ENCODE results near the gene RUNX1. TPM values are rescaled to one million over a fixed set of nuclear protein-coding genes. Genes with fewer than 3 reads are reported as not detected.

RUNX1 gene
- total RNA-seq, 1 experiment from 2014 or later: 86.2 TPM

DNA sequence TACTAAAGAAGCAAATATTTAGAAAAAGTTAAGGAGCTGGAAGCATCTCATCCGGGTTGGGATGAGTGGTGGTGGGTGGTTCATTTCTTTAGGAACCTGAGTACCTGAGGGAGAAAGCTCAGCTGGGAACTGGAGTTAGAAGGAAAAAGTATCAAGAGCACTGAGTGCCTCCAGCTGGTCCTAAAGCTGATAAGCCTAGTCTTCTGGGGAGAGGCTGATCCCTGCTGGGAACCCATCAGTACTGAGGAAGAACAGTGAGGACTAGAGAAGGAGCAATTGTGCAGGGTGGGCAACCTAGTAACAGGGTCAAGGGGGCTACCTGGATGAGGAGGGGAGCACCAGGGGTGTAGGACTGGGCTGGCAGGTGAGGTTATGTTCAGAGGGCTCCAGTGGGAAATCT lies 89.5 kb downstream of the RUNX1 start:
- BruUV-seq (replicated peaks): no TSS peak
- Mint-ChIP-seq H3K4me3 (ENCODE audit: unreplicated experiment) (no peak overlapping the region), H3K27me3 (ENCODE audit: insufficient read depth, unreplicated experiment) (no peaks in the 10 kb centered on the region), H3K36me3 (ENCODE audit: insufficient read depth, unreplicated experiment) (no peaks in the 10 kb centered on the region), H3K4me1 (ENCODE audit: insufficient read depth, unreplicated experiment) (peaks cover 4% of the 10 kb centered on the region), H3K9me3 (ENCODE audit: unreplicated experiment) (no peaks in the 10 kb centered on the region), H3K27ac (ENCODE audit: low read depth, unreplicated experiment) (no peak overlapping the region)
- DNase-seq (ENCODE audit: unreplicated experiment): no peak
- POLR2A ChIA-PET: no interaction called here
- CTCF ChIA-PET: interaction anchor here (0.6 kb wide), 1 partner anchor 196 kb away, joined by 3 read pairs; no protein-coding TSS in a partner anchor
- TF ChIP-seq, protein P1, sequence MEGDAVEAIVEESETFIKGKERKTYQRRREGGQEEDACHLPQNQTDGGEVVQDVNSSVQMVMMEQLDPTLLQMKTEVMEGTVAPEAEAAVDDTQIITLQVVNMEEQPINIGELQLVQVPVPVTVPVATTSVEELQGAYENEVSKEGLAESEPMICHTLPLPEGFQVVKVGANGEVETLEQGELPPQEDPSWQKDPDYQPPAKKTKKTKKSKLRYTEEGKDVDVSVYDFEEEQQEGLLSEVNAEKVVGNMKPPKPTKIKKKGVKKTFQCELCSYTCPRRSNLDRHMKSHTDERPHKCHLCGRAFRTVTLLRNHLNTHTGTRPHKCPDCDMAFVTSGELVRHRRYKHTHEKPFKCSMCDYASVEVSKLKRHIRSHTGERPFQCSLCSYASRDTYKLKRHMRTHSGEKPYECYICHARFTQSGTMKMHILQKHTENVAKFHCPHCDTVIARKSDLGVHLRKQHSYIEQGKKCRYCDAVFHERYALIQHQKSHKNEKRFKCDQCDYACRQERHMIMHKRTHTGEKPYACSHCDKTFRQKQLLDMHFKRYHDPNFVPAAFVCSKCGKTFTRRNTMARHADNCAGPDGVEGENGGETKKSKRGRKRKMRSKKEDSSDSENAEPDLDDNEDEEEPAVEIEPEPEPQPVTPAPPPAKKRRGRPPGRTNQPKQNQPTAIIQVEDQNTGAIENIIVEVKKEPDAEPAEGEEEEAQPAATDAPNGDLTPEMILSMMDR (IDR thresholded peaks at IDR 0.05; ENCODE audit: unreplicated experiment): no peak
- intact Hi-C loops (cut with micrococcal nuclease): no loop called here

- CTCF ChIA-PET: interaction anchor here (0.6 kb wide), 1 partner anchor 22 kb away, joined by 3 read pairs; no protein-coding TSS in a partner anchor
- no peak overlapping the region for H3K27ac Mint-ChIP-seq (ENCODE audit: low read depth, unreplicated experiment)
Observed at GRCh38 chr21:34958040-34958439, 91.1 kb downstream of the RUNX1 start.

DNA sequence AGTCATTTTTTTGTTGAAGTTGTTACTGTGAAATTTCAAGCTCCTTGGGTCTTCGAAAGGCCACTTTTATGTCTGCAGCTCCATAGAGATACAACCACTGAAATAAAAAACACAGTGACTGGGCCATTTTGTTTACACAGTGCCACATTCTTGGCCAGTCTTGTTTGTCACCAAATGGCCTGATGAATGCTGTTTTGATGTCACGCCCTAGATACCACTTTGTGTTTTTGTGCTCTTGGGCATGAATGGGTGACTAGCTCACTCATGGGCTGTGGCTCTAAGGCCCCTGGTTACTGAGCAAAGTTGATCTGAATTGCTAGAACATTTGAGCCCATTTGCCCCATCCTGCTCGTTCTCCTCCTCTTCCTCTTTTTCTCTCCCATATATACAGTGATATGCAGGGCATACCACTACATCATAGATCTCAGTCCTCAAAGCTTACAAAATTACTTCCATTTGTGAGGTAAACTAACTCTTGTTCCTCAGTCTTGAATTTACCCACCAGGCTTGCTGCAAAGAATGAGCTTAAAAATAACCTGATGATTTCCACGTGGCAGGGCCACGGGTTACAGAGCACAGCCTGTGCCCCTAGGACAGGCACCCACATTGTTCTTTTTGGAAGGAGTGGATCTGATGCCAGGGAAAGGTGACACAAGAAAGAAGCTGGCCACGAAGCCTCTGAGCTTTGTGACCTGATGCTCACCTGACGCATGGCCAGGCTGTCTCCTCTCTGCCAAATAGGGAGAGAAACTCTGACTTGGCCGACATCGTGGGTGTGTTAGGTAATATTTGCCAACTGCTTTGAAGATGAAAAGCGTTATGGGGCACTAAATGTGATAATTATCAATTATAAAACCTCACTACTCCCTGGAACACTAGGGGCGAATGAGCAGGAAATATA lies 92.4 kb downstream of the RUNX1 start:
- Mint-ChIP-seq H3K27me3 (ENCODE audit: insufficient read depth, unreplicated experiment) (no peaks in the 10 kb centered on the region), H3K27ac (ENCODE audit: low read depth, unreplicated experiment) (no peak overlapping the region), H3K4me3 (ENCODE audit: unreplicated experiment) (no peak overlapping the region), H3K36me3 (ENCODE audit: insufficient read depth, unreplicated experiment) (no peaks in the 10 kb centered on the region), H3K9me3 (ENCODE audit: unreplicated experiment) (no peaks in the 10 kb centered on the region), H3K4me1 (ENCODE audit: insufficient read depth, unreplicated experiment) (no peaks in the 10 kb centered on the region)
- BruUV-seq (replicated peaks): no TSS peak
- ChIA-PET CTCF (interaction anchor here (1.1 kb wide), 1 partner anchor 11 kb away, joined by 3 read pairs; no protein-coding TSS in a partner anchor), POLR2A (interaction anchor here (0.8 kb wide), 1 partner anchor 10 kb away, joined by 3 read pairs; no protein-coding TSS in a partner anchor)
- TF ChIP-seq, protein P1 (IDR thresholded peaks at IDR 0.05; ENCODE audit: unreplicated experiment): no peak
- DNase-seq (ENCODE audit: unreplicated experiment): no peak
- intact Hi-C loops (cut with micrococcal nuclease): no loop called here

More at GRCh38 chr21:34958040-34958439, 91.1 kb downstream of the RUNX1 start:
- H3K36me3 Mint-ChIP-seq (ENCODE audit: insufficient read depth, unreplicated experiment): no peaks in the 10 kb centered on the region
- H3K9me3 Mint-ChIP-seq (ENCODE audit: unreplicated experiment): no peaks in the 10 kb centered on the region
- DNase-seq (ENCODE audit: unreplicated experiment): no peak
- no peaks in the 10 kb centered on the region for H3K4me1 Mint-ChIP-seq (ENCODE audit: insufficient read depth, unreplicated experiment)
- TF ChIP-seq, protein P1 (IDR thresholded peaks at IDR 0.05; ENCODE audit: unreplicated experiment): no peak
- H3K4me3 Mint-ChIP-seq (ENCODE audit: unreplicated experiment): no peak overlapping the region
- intact Hi-C loops (cut with micrococcal nuclease): no loop called here
- H3K27me3 Mint-ChIP-seq (ENCODE audit: insufficient read depth, unreplicated experiment): no peaks in the 10 kb centered on the region
- no TSS peak for BruUV-seq (replicated peaks)
- POLR2A ChIA-PET: no interaction called here

GRCh38 chr21:34953950-34954349 lies 95.2 kb downstream of the RUNX1 start:
- ChIA-PET CTCF (interaction anchor here (0.5 to 1.7 kb wide), 2 partner anchors 13 to 266 kb away, joined by 3 to 5 read pairs; no protein-coding TSS in a partner anchor), POLR2A (interaction anchor here (1.3 kb wide), 1 partner anchor 19 kb away, joined by 5 read pairs; no protein-coding TSS in a partner anchor)
- no peaks in the 10 kb centered on the region for H3K4me1 Mint-ChIP-seq (ENCODE audit: insufficient read depth, unreplicated experiment)
- no TSS peak for BruUV-seq (replicated peaks)
- no peaks in the 10 kb centered on the region for H3K27me3 Mint-ChIP-seq (ENCODE audit: insufficient read depth, unreplicated experiment)
- no peak overlapping the region for H3K4me3 Mint-ChIP-seq (ENCODE audit: unreplicated experiment)
- TF ChIP-seq, protein P1 (IDR thresholded peaks at IDR 0.05; ENCODE audit: unreplicated experiment): no peak
- DNase-seq (ENCODE audit: unreplicated experiment): no peak
- intact Hi-C loops (cut with micrococcal nuclease): no loop called here
- H3K36me3 Mint-ChIP-seq (ENCODE audit: insufficient read depth, unreplicated experiment): no peaks in the 10 kb centered on the region
- no peak overlapping the region for H3K27ac Mint-ChIP-seq (ENCODE audit: low read depth, unreplicated experiment)
- no peaks in the 10 kb centered on the region for H3K9me3 Mint-ChIP-seq (ENCODE audit: unreplicated experiment)
